KMS-11 (cell line): ENCODE results near the gene WASF1.
A peak's percentile ranks its signal among the peaks of the same experiment; 100 is the strongest.

ENCODE experiments used
- H2AFZ ChIP-seq: fragments of 200-600 bp; sonication (generic); 2 replicates; pipeline ENCODE4 v1.6.1; 2016; ENCODE audit warnings: antibody characterized with exemption, mixed run types, low read depth
- H3K27ac ChIP-seq: fragments of 200-600 bp; sonication (generic); 2 replicates; pipeline ENCODE4 v1.6.1; 2016; ENCODE audit warnings: mild to moderate bottlenecking, mixed run types
- H3K27me3 ChIP-seq: fragments of 200-600 bp; sonication (generic); 2 replicates; pipeline ENCODE4 v1.6.1; 2017; ENCODE audit warnings: mild to moderate bottlenecking, low read depth, mixed run types, moderate library complexity; ENCODE audit not compliant: insufficient read depth
- H3K36me3 ChIP-seq: fragments of 200-600 bp; sonication (generic); 2 replicates; pipeline ENCODE4 v1.6.1; 2017; ENCODE audit warnings: mild to moderate bottlenecking, mixed run types; ENCODE audit not compliant: insufficient read depth
- H3K4me1 ChIP-seq: fragments of 200-600 bp; sonication (generic); 2 replicates; pipeline ENCODE4 v1.6.1; 2016; ENCODE audit warnings: mild to moderate bottlenecking, low read depth, mixed run types; ENCODE audit not compliant: poor library complexity, severe bottlenecking
- H3K4me2 ChIP-seq: fragments of 200-600 bp; sonication (generic); 2 replicates; pipeline ENCODE4 v1.7.0; 2016; ENCODE audit warnings: mild to moderate bottlenecking, mixed run types
- H3K4me3 ChIP-seq: fragments of 200-600 bp; sonication (generic); IDR thresholded peaks from 2 replicates; pipeline ENCODE4 v1.6.1; 2017; ENCODE audit warnings: low read depth, low read length, mixed read lengths; ENCODE audit not compliant: insufficient read depth
- H3K79me2 ChIP-seq: fragments of 200-600 bp; sonication (generic); 2 replicates; pipeline ENCODE4 v1.6.1; 2016; ENCODE audit warnings: low read depth, mixed run types; ENCODE audit not compliant: insufficient read depth
- H3K9ac ChIP-seq: fragments of 200-600 bp; sonication (generic); 2 replicates; pipeline ENCODE4 v1.6.1; 2016; ENCODE audit warnings: mild to moderate bottlenecking, mixed run types
- H4K20me1 ChIP-seq: fragments of 200-600 bp; sonication (generic); 2 replicates; pipeline ENCODE4 v1.6.1; 2016; ENCODE audit warnings: mild to moderate bottlenecking, mixed run types; ENCODE audit not compliant: insufficient read depth
- TF ChIP-seq, protein P1 (sequence below): fragments of 200-600 bp; sonication (generic); conservative IDR thresholded peaks from 2 replicates; pipeline ENCODE4 v1.6.1; 2017; ENCODE audit warnings: low read depth, mild to moderate bottlenecking, antibody characterized with exemption, low read length, moderate library complexity, mixed read lengths

WASF1 gene

GRCh38 chr6:110064744-110065524 lies 114.5 kb downstream of the WASF1 start:
- Histone ChIP-seq H3K27me3 (no peaks in the 10 kb centered on the region), H3K79me2 (no peaks in the 10 kb centered on the region), H3K4me3 (no peak overlapping the region), H2AFZ (no peak overlapping the region), H4K20me1 (no peaks in the 10 kb centered on the region), H3K4me2 (no peak overlapping the region), H3K27ac (no peak overlapping the region), H3K9ac (no peak overlapping the region), H3K4me1 (peaks cover 14% of the 10 kb centered on the region), H3K36me3 (no peaks in the 10 kb centered on the region)
- TF ChIP-seq, protein P1, sequence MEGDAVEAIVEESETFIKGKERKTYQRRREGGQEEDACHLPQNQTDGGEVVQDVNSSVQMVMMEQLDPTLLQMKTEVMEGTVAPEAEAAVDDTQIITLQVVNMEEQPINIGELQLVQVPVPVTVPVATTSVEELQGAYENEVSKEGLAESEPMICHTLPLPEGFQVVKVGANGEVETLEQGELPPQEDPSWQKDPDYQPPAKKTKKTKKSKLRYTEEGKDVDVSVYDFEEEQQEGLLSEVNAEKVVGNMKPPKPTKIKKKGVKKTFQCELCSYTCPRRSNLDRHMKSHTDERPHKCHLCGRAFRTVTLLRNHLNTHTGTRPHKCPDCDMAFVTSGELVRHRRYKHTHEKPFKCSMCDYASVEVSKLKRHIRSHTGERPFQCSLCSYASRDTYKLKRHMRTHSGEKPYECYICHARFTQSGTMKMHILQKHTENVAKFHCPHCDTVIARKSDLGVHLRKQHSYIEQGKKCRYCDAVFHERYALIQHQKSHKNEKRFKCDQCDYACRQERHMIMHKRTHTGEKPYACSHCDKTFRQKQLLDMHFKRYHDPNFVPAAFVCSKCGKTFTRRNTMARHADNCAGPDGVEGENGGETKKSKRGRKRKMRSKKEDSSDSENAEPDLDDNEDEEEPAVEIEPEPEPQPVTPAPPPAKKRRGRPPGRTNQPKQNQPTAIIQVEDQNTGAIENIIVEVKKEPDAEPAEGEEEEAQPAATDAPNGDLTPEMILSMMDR, result no peak

DNA sequence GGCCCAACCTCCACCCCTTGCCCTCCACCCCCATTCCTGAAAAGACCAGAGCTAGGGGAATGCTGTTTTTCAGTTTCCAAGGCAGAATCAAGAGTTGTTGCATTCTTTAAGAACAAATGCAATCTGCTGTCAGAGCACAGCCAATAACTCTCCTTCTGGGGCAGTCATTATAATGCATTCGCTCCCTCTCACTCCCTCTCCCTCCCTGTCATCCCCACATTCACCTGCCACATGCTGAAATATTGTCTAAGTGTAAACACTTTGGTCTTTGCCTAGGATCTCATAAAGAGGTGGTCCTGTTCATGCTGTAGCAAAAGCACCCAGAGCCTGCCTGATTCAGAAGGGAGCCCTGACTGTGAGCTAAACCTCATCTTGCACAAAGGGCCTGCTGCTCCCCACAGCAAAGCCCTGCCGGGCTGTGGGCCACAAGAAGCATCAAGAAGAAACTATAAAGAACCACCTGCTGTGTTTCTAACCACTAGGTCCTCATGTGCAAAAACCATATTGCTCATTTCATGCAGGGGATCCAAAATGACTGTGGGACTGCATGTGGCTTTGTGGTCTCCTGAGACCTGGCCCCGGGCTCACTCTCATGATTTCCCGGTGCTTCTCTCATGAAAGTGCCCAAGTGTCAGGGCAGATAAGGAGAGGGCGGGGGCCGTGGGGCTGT lies 115.7 kb downstream of the WASF1 start:
- H3K4me3 ChIP-seq, result no peak overlapping the region
- H3K27ac ChIP-seq, result no peak overlapping the region
- H3K79me2 ChIP-seq, result no peaks in the 10 kb centered on the region
- H3K4me1 ChIP-seq, result peaks cover 14% of the 10 kb centered on the region
- H3K27me3 ChIP-seq, result no peaks in the 10 kb centered on the region
- no peak overlapping the region for H3K9ac ChIP-seq
- no peaks in the 10 kb centered on the region for H3K36me3 ChIP-seq
- TF ChIP-seq, protein P1, result no peak
- no peak overlapping the region for H2AFZ ChIP-seq
- peak overlapping the region; percentile 18; the same call in 1 of the 2 replicates for H3K4me2 ChIP-seq
- no peaks in the 10 kb centered on the region for H4K20me1 ChIP-seq

- no peaks in the 10 kb centered on the region for H3K27me3 ChIP-seq
- H3K9ac ChIP-seq, result no peak overlapping the region
- H3K4me3 ChIP-seq, result no peak overlapping the region
- H3K4me2 ChIP-seq, result no peak overlapping the region
- no peak overlapping the region for H2AFZ ChIP-seq
- TF ChIP-seq, protein P1, result no peak
- no peaks in the 10 kb centered on the region for H3K4me1 ChIP-seq
- H4K20me1 ChIP-seq, result no peaks in the 10 kb centered on the region
- no peaks in the 10 kb centered on the region for H3K36me3 ChIP-seq
- no peak overlapping the region for H3K27ac ChIP-seq
- no peaks in the 10 kb centered on the region for H3K79me2 ChIP-seq
Measured at GRCh38 chr6:110055387-110055735, 124.1 kb downstream of the WASF1 start.

GRCh38 chr6:110054664-110055386 lies 124.6 kb downstream of the WASF1 start:
- H3K27me3 ChIP-seq, result no peaks in the 10 kb centered on the region
- H3K79me2 ChIP-seq, result no peaks in the 10 kb centered on the region
- no peak overlapping the region for H3K27ac ChIP-seq
- no peaks in the 10 kb centered on the region for H4K20me1 ChIP-seq
- H3K9ac ChIP-seq, result no peak overlapping the region
- no peaks in the 10 kb centered on the region for H3K36me3 ChIP-seq
- TF ChIP-seq, protein P1, result no peak
- H3K4me1 ChIP-seq, result no peaks in the 10 kb centered on the region
- no peak overlapping the region for H3K4me2 ChIP-seq
- no peak overlapping the region for H2AFZ ChIP-seq
- no peak overlapping the region for H3K4me3 ChIP-seq
